ENCODE data around the gene ARHGDIG. TPM values are rescaled to one million over a fixed set of nuclear protein-coding genes. Genes with fewer than 3 reads are reported as not detected.

The ARHGDIG gene
- polyA plus RNA-seq, 3 donors = not detected

DNA sequence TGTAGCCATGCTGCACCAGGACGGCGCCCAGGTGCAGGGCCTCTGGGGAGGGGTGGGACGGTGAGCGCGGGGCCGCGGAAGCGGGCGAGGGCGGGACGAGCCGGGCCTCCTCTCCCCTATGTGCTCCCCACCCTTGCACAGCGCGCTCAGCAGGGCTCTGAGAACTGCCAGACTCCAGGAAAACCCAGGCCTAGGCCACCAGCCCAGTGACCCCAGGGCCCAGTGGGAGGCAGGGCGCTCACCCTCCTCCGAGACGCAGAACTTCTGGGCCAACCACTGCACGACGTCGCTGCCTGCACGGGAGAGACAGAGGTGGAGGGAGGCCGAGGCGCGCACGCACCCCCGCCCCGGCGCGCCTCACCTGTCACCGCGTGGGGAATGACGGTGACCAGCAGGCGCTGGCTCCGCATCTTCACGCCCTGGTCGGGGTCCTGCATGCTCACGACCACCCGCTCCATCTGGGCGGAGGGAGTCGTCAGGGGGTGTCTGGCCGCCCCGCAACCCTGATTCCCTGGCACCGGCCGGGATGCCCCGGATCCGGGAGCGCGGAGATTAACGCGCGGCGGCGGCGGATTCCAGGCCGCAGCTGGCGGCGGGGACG lies 5.2 kb upstream of the ARHGDIG start:
- Mint-ChIP-seq H3K27me3 (ENCODE audit: low read depth in 3 of 3) (peaks cover 32 to 64% (median 54%) of the 10 kb centered on the region in 3 donors), H3K4me1 (peaks cover 2% of the 10 kb centered on the region), H3K36me3 (no peaks in the 10 kb centered on the region), H3K9me3 (peaks cover 0 to 5% (median 4%) of the 10 kb centered on the region in 7 donors), H3K4me3 (peak overlapping the region in 1 of 2 donors; percentile 78), H3K27ac (no peak overlapping the region)
- Histone ChIP-seq H3K27ac (ENCODE audit: low read depth in 1 of 2, low read length in 2 of 2) (no peak overlapping the region), H3K4me3 (replicated peaks in 1 of 3; ENCODE audit: low read depth in 2 of 3, low read length in 3 of 3) (no peak overlapping the region), H3K9me3 (replicated peaks in 1 of 2; ENCODE audit: control insufficient read depth in 1 of 2, insufficient read depth in 1 of 2, low read length in 2 of 2) (peaks cover 0 to 4% of the 10 kb centered on the region in 2 donors), H4K20me1 (ENCODE audit: insufficient read depth, low read length) (no peaks in the 10 kb centered on the region), H3K4me2 (replicated peaks; ENCODE audit: extremely low read depth, low read length, poor library complexity, severe bottlenecking) (peak overlapping the region; percentile 33), H3K4me1 (ENCODE audit: control insufficient read depth in 1 of 2, insufficient read depth in 2 of 2, low read length in 2 of 2) (peaks cover 3 to 6% of the 10 kb centered on the region in 2 donors), H3K79me2 (ENCODE audit: insufficient read depth, low read length) (no peaks in the 10 kb centered on the region), H3K9ac (ENCODE audit: insufficient read depth, low read length, poor library complexity, severe bottlenecking) (no peak overlapping the region), H3K36me3 (replicated peaks in 1 of 2; ENCODE audit: control insufficient read depth in 1 of 2, insufficient read depth in 2 of 2, low read length in 2 of 2) (no peaks in the 10 kb centered on the region), H2AFZ (ENCODE audit: insufficient read depth, low read depth, low read length, poor library complexity, severe bottlenecking) (no peak overlapping the region), H3K27me3 (ENCODE audit: control insufficient read depth in 2 of 2, insufficient read depth in 2 of 2, low read length in 2 of 2) (peaks cover 9 to 44% of the 10 kb centered on the region in 2 donors)
- TF ChIP-seq, protein P1, sequence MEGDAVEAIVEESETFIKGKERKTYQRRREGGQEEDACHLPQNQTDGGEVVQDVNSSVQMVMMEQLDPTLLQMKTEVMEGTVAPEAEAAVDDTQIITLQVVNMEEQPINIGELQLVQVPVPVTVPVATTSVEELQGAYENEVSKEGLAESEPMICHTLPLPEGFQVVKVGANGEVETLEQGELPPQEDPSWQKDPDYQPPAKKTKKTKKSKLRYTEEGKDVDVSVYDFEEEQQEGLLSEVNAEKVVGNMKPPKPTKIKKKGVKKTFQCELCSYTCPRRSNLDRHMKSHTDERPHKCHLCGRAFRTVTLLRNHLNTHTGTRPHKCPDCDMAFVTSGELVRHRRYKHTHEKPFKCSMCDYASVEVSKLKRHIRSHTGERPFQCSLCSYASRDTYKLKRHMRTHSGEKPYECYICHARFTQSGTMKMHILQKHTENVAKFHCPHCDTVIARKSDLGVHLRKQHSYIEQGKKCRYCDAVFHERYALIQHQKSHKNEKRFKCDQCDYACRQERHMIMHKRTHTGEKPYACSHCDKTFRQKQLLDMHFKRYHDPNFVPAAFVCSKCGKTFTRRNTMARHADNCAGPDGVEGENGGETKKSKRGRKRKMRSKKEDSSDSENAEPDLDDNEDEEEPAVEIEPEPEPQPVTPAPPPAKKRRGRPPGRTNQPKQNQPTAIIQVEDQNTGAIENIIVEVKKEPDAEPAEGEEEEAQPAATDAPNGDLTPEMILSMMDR (IDR thresholded peaks at IDR 0.05) = no peak
- 4% methylated on average over 53 of the region's 58 CpGs for whole genome bisulfite sequencing (ENCODE audit: insufficient coverage)
- intact Hi-C loops (cut with micrococcal nuclease) = no loop called here
- no peak for DNase-seq

DNA sequence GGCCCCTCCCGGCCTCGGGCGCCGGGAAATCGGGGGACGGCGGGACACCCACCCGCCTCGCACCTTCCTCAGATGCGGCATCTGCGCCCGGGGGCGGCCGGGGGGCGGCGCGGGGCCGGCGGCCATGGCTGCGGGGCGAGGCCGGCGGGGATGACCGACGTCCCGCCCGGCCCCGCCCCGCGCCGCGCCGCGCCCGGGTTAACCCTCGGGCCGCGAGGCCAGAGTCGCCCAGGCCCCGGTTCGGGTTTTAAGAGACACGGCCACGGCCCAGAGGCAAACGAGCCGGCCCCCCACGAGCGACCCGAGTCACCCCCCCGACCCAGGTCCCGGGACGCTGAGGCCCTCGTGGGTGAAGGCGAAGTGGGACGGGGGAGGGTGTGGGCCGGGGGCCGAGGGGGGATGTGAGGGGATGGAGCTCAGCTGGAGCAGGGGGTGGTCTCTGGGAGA lies 4.6 kb upstream of the ARHGDIG start, which contains the start of gene RGS11:
Gene RGS11 (minus strand): TSS at position 159 of the 447 bp plus-strand sequence. CDS start 33 bp downstream, at position 126.
- peaks cover 0 to 4% of the 10 kb centered on the region in 2 donors for H3K9me3 ChIP-seq (replicated peaks in 1 of 2; ENCODE audit: control insufficient read depth in 1 of 2, insufficient read depth in 1 of 2, low read length in 2 of 2)
- TF ChIP-seq, protein P1 (IDR thresholded peaks at IDR 0.05) = no peak
- H3K9ac ChIP-seq (ENCODE audit: insufficient read depth, low read length, poor library complexity, severe bottlenecking) = no peak within 1 kb of the TSS
- H3K27me3 Mint-ChIP-seq (ENCODE audit: low read depth in 3 of 3) = peaks cover 33 to 65% (median 55%) of the 10 kb centered on the region in 3 donors
- peaks cover 2% of the 10 kb centered on the region for H3K4me1 Mint-ChIP-seq
- H3K4me3 Mint-ChIP-seq = peak within 1 kb of the TSS; percentile 31 to 78
- H3K4me1 ChIP-seq (ENCODE audit: control insufficient read depth in 1 of 2, insufficient read depth in 2 of 2, low read length in 2 of 2) = peaks cover 3 to 6% of the 10 kb centered on the region in 2 donors
- no peak within 1 kb of the TSS for H2AFZ ChIP-seq (ENCODE audit: insufficient read depth, low read depth, low read length, poor library complexity, severe bottlenecking)
- H3K9me3 Mint-ChIP-seq = peaks cover 0 to 5% (median 4%) of the 10 kb centered on the region in 7 donors
- no peak within 1 kb of the TSS for H3K27ac ChIP-seq (ENCODE audit: low read depth in 1 of 2, low read length in 2 of 2)
- no peak for DNase-seq
- H3K36me3 Mint-ChIP-seq = no peaks in the 10 kb centered on the region
- no peaks in the 10 kb centered on the region for H3K36me3 ChIP-seq (replicated peaks in 1 of 2; ENCODE audit: control insufficient read depth in 1 of 2, insufficient read depth in 2 of 2, low read length in 2 of 2)
- H3K79me2 ChIP-seq (ENCODE audit: insufficient read depth, low read length) = no peaks in the 10 kb centered on the region
- WGBS (ENCODE audit: insufficient coverage) = 4% methylated on average over 41 of the region's 56 CpGs
- H3K27ac Mint-ChIP-seq = no peak within 1 kb of the TSS
- H3K27me3 ChIP-seq (ENCODE audit: control insufficient read depth in 2 of 2, insufficient read depth in 2 of 2, low read length in 2 of 2) = peaks cover 9 to 46% of the 10 kb centered on the region in 2 donors
- intact Hi-C loops (cut with micrococcal nuclease) = no loop called here
- peak within 1 kb of the TSS; percentile 34 for H3K4me2 ChIP-seq (replicated peaks; ENCODE audit: extremely low read depth, low read length, poor library complexity, severe bottlenecking)
- no peaks in the 10 kb centered on the region for H4K20me1 ChIP-seq (ENCODE audit: insufficient read depth, low read length)
- no peak within 1 kb of the TSS for H3K4me3 ChIP-seq (replicated peaks in 1 of 3; ENCODE audit: low read depth in 2 of 3, low read length in 3 of 3)

Measured in CD14-positive monocyte (primary cell).